K562 (cell line): ENCODE data around the gene RACK1. TPM values are rescaled to one million over a fixed set of nuclear protein-coding genes. Genes with fewer than 3 reads are reported as not detected.

Source experiments
- CTCFL ChIP-seq: IDR thresholded peaks from 2 replicates; pipeline ENCODE4 v1.6.1; 2011; ENCODE audit warnings: borderline replicate concordance, low read depth, mild to moderate bottlenecking, moderate library complexity, low read length; ENCODE audit not compliant: insufficient read depth, poor library complexity, severe bottlenecking
- ELF4 ChIP-seq: fragments of 450-650 bp; formaldehyde crosslinking; IDR thresholded peaks from 2 replicates; pipeline ENCODE4 v1.4.0; 2022; ENCODE audit warnings: missing genetic modification characterization
- HDGF ChIP-seq: fragments of 450-650 bp; IDR thresholded peaks from 2 replicates; pipeline ENCODE4 v1.6.1; 2016
- MCM3 ChIP-seq: fragments of 450-650 bp; IDR thresholded peaks from 2 replicates; pipeline ENCODE4 v1.6.1; 2016
- MEF2A ChIP-seq: IDR thresholded peaks from 2 replicates; pipeline ENCODE4 v1.6.1; 2011; ENCODE audit warnings: low read depth, mild to moderate bottlenecking, low read length, moderate library complexity; ENCODE audit not compliant: control insufficient read depth
- MTA3 ChIP-seq: fragments of 450-650 bp; formaldehyde crosslinking; IDR thresholded peaks from 2 replicates; pipeline ENCODE4 v1.6.1; 2017; ENCODE audit warnings: mild to moderate bottlenecking, borderline replicate concordance
- NCOA4 ChIP-seq: fragments of 450-650 bp; IDR thresholded peaks from 2 replicates; pipeline ENCODE4 v1.6.1; 2018; ENCODE audit warnings: mild to moderate bottlenecking; ENCODE audit not compliant: partially characterized antibody
- NFATC3 ChIP-seq: fragments of 450-650 bp; IDR thresholded peaks from 2 replicates; pipeline ENCODE4 v1.6.1; 2017; ENCODE audit warnings: mild to moderate bottlenecking
- PRDM10 ChIP-seq: fragments of 450-650 bp; IDR thresholded peaks from 2 replicates; pipeline ENCODE4 v1.6.1; 2018; ENCODE audit not compliant: partially characterized antibody
- RBFOX2 ChIP-seq: fragments of 200-400 bp; formaldehyde crosslinking; IDR thresholded peaks from 2 replicates; pipeline ENCODE4 v1.6.1; 2017; ENCODE audit warnings: low read depth, mild to moderate bottlenecking, low read length, moderate library complexity
- SIN3A ChIP-seq, 2 experiments: fragments of 150-350 bp in 1 of 2; IDR thresholded peaks; 2 replicates each; pipeline ENCODE4 v1.6.1; 2011 to 2016; ENCODE audit warnings: borderline replicate concordance in 2 of 2, low read depth in 2 of 2, low read length in 2 of 2, mild to moderate bottlenecking in 2 of 2, moderate library complexity in 2 of 2; ENCODE audit not compliant: control insufficient read depth in 1 of 2
- TOE1 ChIP-seq, 2 experiments: fragments of 450-650 bp in 1 of 2; sonication (generic) in 1 of 2; formaldehyde crosslinking in 1 of 2; IDR thresholded peaks; 2 replicates each; pipeline versions ENCODE4 v1.7.1 to v1.8.0; 2016 to 2022; ENCODE audit warnings: borderline replicate concordance in 2 of 2, mild to moderate bottlenecking in 2 of 2, antibody characterized with exemption in 1 of 2, inconsistent platforms in 1 of 2, low read depth in 1 of 2, missing genetic modification reagents in 1 of 2, moderate library complexity in 1 of 2
- ZBTB2 ChIP-seq: fragments of 450-650 bp; IDR thresholded peaks from 2 replicates; pipeline ENCODE4 v1.6.1; 2016; ENCODE audit warnings: antibody characterized with exemption
- ZBTB33 ChIP-seq: sonication (generic); formaldehyde crosslinking; IDR thresholded peaks from 2 replicates; pipeline ENCODE4 v1.8.1; 2023; ENCODE audit warnings: mild to moderate bottlenecking, missing genetic modification reagents
- ZFP30 ChIP-seq: fragments of 250-450 bp; sonication (Bioruptor Pico); IDR thresholded peaks from 2 replicates; pipeline ENCODE4 v1.8.0; 2022; ENCODE audit warnings: moderate library complexity, mild to moderate bottlenecking, inconsistent platforms, borderline replicate concordance
- ZNF12 ChIP-seq: sonication (generic); formaldehyde crosslinking; IDR thresholded peaks from 2 replicates; pipeline ENCODE4 v1.4.0; 2020; ENCODE audit warnings: mild to moderate bottlenecking, missing genetic modification reagents
- ZNF124 ChIP-seq: sonication (generic); formaldehyde crosslinking; IDR thresholded peaks from 2 replicates; pipeline ENCODE4 v1.8.1; 2022; ENCODE audit warnings: missing genetic modification reagents
- ZNF184 ChIP-seq: sonication (generic); formaldehyde crosslinking; IDR thresholded peaks from 2 replicates; pipeline ENCODE4 v1.5.0; 2020; ENCODE audit warnings: missing genetic modification reagents
- ZNF778 ChIP-seq: fragments of 450-650 bp; formaldehyde crosslinking; IDR thresholded peaks from 2 replicates; pipeline ENCODE4 v1.4.0; 2020; ENCODE audit warnings: mild to moderate bottlenecking, moderate library complexity
- polyA plus RNA-seq, 8 experiments: library from polyadenylated mRNA; depleted of rRNA in 4 of 8; stranded (reverse) in 5 of 8; unstranded in 3 of 8; fragments of >200 nt; fragmentation: Nextera tagmentation in 2 of 8; fragmentation: Illumina TruSeq in 1 of 8; extraction: Ambion mirVana in 2 of 8; extraction: Trizol in 1 of 8; gene quantifications; 2 replicates each; pipeline versions ENCODE4 v1.2.1 to v1.2.3, GENCODE V29; 2011 to 2014; ENCODE audit warnings: inconsistent platforms in 1 of 8, missing spikeins in 1 of 8
- total RNA-seq, 7 experiments: library from RNA; depleted of rRNA in 6 of 7; stranded (reverse); fragments of >200 nt in 6 of 7; fragmentation: Illumina TruSeq in 2 of 7; extraction: Trizol in 2 of 7; gene quantifications; 2 replicates each; pipeline versions ENCODE4 v1.2.1 to v1.2.3, GENCODE V29; 2011 to 2021; ENCODE audit warnings: low replicate concordance in 1 of 7

Gene RACK1
- total and polyA plus RNA-seq, 9 of the 15 experiments (the other 6 are each of a cell fraction or from before 2014, with no cell fraction given), result 2,303 to 5,311 (median 3,833) TPM

- TF ChIP-seq SIN3A (IDR thresholded peaks at IDR 0.05; ENCODE audit: borderline replicate concordance in 2 of 2, control insufficient read depth in 1 of 2, low read depth in 2 of 2, low read length in 2 of 2), result 0 out of 4 replicates have a peak, but pooled peaks of 1 of the 2 experiments have one; percentile 31
- no peak for TF ChIP-seq ZBTB2
- TF ChIP-seq ZNF778 (CRISPR knock-in tag), result no peak
- TF ChIP-seq MEF2A, result no peak
- no peak for TF ChIP-seq ZBTB33 (CRISPR knock-in tag)
- no peak for TF ChIP-seq NFATC3
- TF ChIP-seq NCOA4, result no peak
- TF ChIP-seq ZFP30, result no peak
- no peak for TF ChIP-seq PRDM10
- no peak for TF ChIP-seq ZNF184 (CRISPR knock-in tag)
- TF ChIP-seq RBFOX2, result 0 out of 2 replicates have a peak, but pooled peaks have one; percentile 31
- TF ChIP-seq ELF4 (CRISPR knock-in tag), result no peak
- TF ChIP-seq ZNF124 (CRISPR knock-in tag), result no peak
- no peak for TF ChIP-seq MCM3
- TF ChIP-seq ZNF12 (CRISPR knock-in tag), result no peak
- TF ChIP-seq MTA3, result no peak
- no peak for TF ChIP-seq TOE1 (IDR thresholded peaks at IDR 0.05; ENCODE audit: borderline replicate concordance)
- TF ChIP-seq TOE1 (CRISPR knock-in tag; IDR thresholded peaks at IDR 0.05; ENCODE audit: borderline replicate concordance, low read depth), result no peak
- no peak for TF ChIP-seq CTCFL
- TF ChIP-seq HDGF, result no peak
Measured at GRCh38 chr5:181242031-181242451, 1.7 kb downstream of the RACK1 start (continued).
